SK-N-SH (cell line): ENCODE measurements around the gene LDHA. TPM values are rescaled to one million over a fixed set of nuclear protein-coding genes. Genes with fewer than 3 reads are reported as not detected.

Experiments
- CTCF ChIA-PET: fragments of 300-600, 350-600 bp; formaldehyde crosslinking; extraction: SDS; loops from one replicate; lab custom pipeline; 2021; lab: Yijun Ruan, JAX
- POLR2A ChIA-PET: fragments of 350-600 bp; sonication (Branson Sonifier 250); formaldehyde crosslinking; extraction: SDS; loops from one replicate; lab custom pipeline; 2020; ENCODE audit warnings: antibody characterized with exemption, inconsistent platforms; lab: Yijun Ruan, JAX
- DNase-seq: peaks from one replicate; pipeline ENCODE4 v3.0.0; 2012
- H2AFZ ChIP-seq: fragments of 200-600 bp; sonication (generic); 2 replicates; pipeline ENCODE4 v1.8.1; 2016; ENCODE audit warnings: antibody characterized with exemption, mild to moderate bottlenecking, low read depth
- H3F3A ChIP-seq: fragments of 200-600 bp; sonication (generic); replicated peaks from 2 replicates; pipeline ENCODE3; 2016; ENCODE audit warnings: antibody characterized with exemption, mild to moderate bottlenecking; ENCODE audit not compliant: insufficient read depth
- H3K27ac ChIP-seq, 2 experiments: fragments of 200-500 bp in 1 of 2; fragments of 200-600 bp in 1 of 2; sonication (Bioruptor generic) in 1 of 2; sonication (generic), shearing (Covaris generic) in 1 of 2; 2 replicates each; pipeline versions ENCODE4 v1.5.1 to v1.6.1; 2014 to 2016; ENCODE audit warnings: low read depth in 2 of 2, inconsistent platforms in 1 of 2, low read length in 1 of 2, mild to moderate bottlenecking in 1 of 2, mixed read lengths in 1 of 2
- H3K27me3 ChIP-seq: fragments of 200-600 bp; sonication (generic), shearing (Covaris generic); 2 replicates; pipeline ENCODE4 v1.6.1; 2016; ENCODE audit warnings: mixed run types; ENCODE audit not compliant: insufficient read depth
- H3K36me3 ChIP-seq, 2 experiments: fragments of 200-500 bp in 1 of 2; fragments of 200-600 bp in 1 of 2; sonication (Bioruptor generic) in 1 of 2; sonication (generic) in 1 of 2; replicated peaks in 1 of 2; 2 replicates each; pipeline versions ENCODE3 to v1.5.1; 2014 to 2016; ENCODE audit warnings: low read length in 1 of 2, mild to moderate bottlenecking in 1 of 2; ENCODE audit not compliant: insufficient read depth in 2 of 2, control insufficient read depth in 1 of 2
- H3K4me1 ChIP-seq, 2 experiments: fragments of 200-500 bp in 1 of 2; fragments of 200-600 bp in 1 of 2; sonication (Bioruptor generic) in 1 of 2; sonication (generic), shearing (Covaris generic) in 1 of 2; 2 replicates each; pipeline versions ENCODE4 v1.5.1 to v1.6.1; 2014 to 2016; ENCODE audit warnings: low read depth in 1 of 2, low read length in 1 of 2, mixed run types in 1 of 2; ENCODE audit not compliant: insufficient read depth in 2 of 2, control insufficient read depth in 1 of 2
- H3K4me2 ChIP-seq: fragments of 200-600 bp; sonication (generic), shearing (Covaris generic); 2 replicates; pipeline ENCODE4 v1.6.1; 2017; ENCODE audit warnings: mixed run types
- H3K4me3 ChIP-seq, 2 experiments: fragments of 200-500 bp in 1 of 2; fragments of 200-600 bp in 1 of 2; sonication (Bioruptor generic) in 1 of 2; sonication (generic), shearing (Covaris generic) in 1 of 2; 2 replicates each; pipeline versions ENCODE4 v1.5.1 to v1.8.1; 2014 to 2016; ENCODE audit warnings: low read depth in 2 of 2, inconsistent platforms in 1 of 2, low read length in 1 of 2, mild to moderate bottlenecking in 1 of 2, mixed read lengths in 1 of 2, moderate library complexity in 1 of 2
- H3K79me2 ChIP-seq: fragments of 200-600 bp; sonication (generic); 2 replicates; pipeline ENCODE4 v1.8.1; 2017; ENCODE audit warnings: mild to moderate bottlenecking; ENCODE audit not compliant: insufficient read depth
- H3K9ac ChIP-seq: fragments of 200-600 bp; sonication (generic); 2 replicates; pipeline ENCODE4 v1.6.1; 2017; ENCODE audit warnings: mixed run types
- H3K9me2 ChIP-seq: fragments of 200-600 bp; sonication (generic); 2 replicates; pipeline ENCODE4 v1.6.1; 2017; ENCODE audit warnings: mixed run types
- H3K9me3 ChIP-seq: fragments of 200-600 bp; sonication (generic); 2 replicates; pipeline ENCODE4 v1.6.1; 2017; ENCODE audit warnings: mixed run types, mild to moderate bottlenecking, moderate library complexity
- H4K20me1 ChIP-seq: fragments of 200-600 bp; sonication (generic); 2 replicates; pipeline ENCODE4 v1.6.1; 2017; ENCODE audit warnings: mild to moderate bottlenecking, mixed run types; ENCODE audit not compliant: insufficient read depth
- EP300 ChIP-seq, 2 experiments: IDR thresholded peaks; 2 replicates each; pipeline versions ENCODE4 v1.4.0 to v1.6.1; 2012; ENCODE audit warnings: borderline replicate concordance in 1 of 2, low read depth in 1 of 2, low read length in 1 of 2
- FOXJ3 ChIP-seq: sonication (generic); formaldehyde crosslinking; IDR thresholded peaks from 2 replicates; pipeline ENCODE4 v1.5.1; 2020; ENCODE audit warnings: mild to moderate bottlenecking, missing genetic modification reagents
- JUND ChIP-seq: IDR thresholded peaks from 2 replicates; pipeline ENCODE4 v1.4.0; 2012
- MEF2A ChIP-seq: IDR thresholded peaks from 2 replicates; pipeline ENCODE4 v1.4.0; 2012; ENCODE audit warnings: low read depth, borderline replicate concordance
- POLR2AphosphoS5 ChIP-seq: IDR thresholded peaks from 2 replicates; pipeline ENCODE4 v1.6.1; 2012; ENCODE audit warnings: low read depth, low read length
- RAD21 ChIP-seq: IDR thresholded peaks from 2 replicates; pipeline ENCODE4 v1.6.1; 2012; ENCODE audit warnings: mild to moderate bottlenecking, low read length
- RCOR1 ChIP-seq: fragments of 150-350 bp; IDR thresholded peaks from 2 replicates; pipeline ENCODE4 v1.6.1; 2017; ENCODE audit warnings: antibody characterized with exemption, low read length
- RXRA ChIP-seq: IDR thresholded peaks from 2 replicates; pipeline ENCODE4 v1.4.0; 2012; ENCODE audit warnings: low read depth, mild to moderate bottlenecking, borderline replicate concordance
- SIN3A ChIP-seq: IDR thresholded peaks from 2 replicates; pipeline ENCODE4 v1.6.1; 2012; ENCODE audit warnings: low read depth, mild to moderate bottlenecking, low read length, moderate library complexity, borderline replicate concordance
- TEAD4 ChIP-seq: IDR thresholded peaks from 2 replicates; pipeline ENCODE4 v1.4.0; 2012; ENCODE audit warnings: mild to moderate bottlenecking, borderline replicate concordance; ENCODE audit not compliant: insufficient read depth
- USF2 ChIP-seq: fragments of 150-350 bp; IDR thresholded peaks from 2 replicates; pipeline ENCODE4 v1.6.1; 2017; ENCODE audit warnings: antibody characterized with exemption, low read length, low read depth, borderline replicate concordance
- ZBTB33 ChIP-seq: IDR thresholded peaks from 2 replicates; pipeline ENCODE4 v1.4.0; 2012; ENCODE audit warnings: low read depth, borderline replicate concordance
- WGBS: methylation state at CpG from one replicate; pipeline ENCODE4 v1.1.6; 2017; ENCODE audit warnings: low lambda C conversion rate; 5-methylcytosine and 5-hydroxymethylcytosine counted together
- polyA plus RNA-seq, 3 experiments: library from polyadenylated mRNA; depleted of rRNA; stranded (reverse); fragments of >200 nt; gene quantifications; 2 replicates each; pipeline ENCODE4 v1.2.3, GENCODE V29; 2012
- TF ChIP-seq, protein P1 (sequence below): fragments of 150-350 bp; IDR thresholded peaks from 2 replicates; pipeline ENCODE4 v1.6.1; 2016; ENCODE audit warnings: mild to moderate bottlenecking, low read depth, low read length
- TF ChIP-seq, protein P2 (sequence below): IDR thresholded peaks from 2 replicates; pipeline ENCODE4 v1.4.0; 2012; ENCODE audit warnings: low read depth

LDHA gene
- polyA plus RNA-seq, 1 of the 3 experiments (the other 2 are of a cell fraction), result 524 TPM

DNA sequence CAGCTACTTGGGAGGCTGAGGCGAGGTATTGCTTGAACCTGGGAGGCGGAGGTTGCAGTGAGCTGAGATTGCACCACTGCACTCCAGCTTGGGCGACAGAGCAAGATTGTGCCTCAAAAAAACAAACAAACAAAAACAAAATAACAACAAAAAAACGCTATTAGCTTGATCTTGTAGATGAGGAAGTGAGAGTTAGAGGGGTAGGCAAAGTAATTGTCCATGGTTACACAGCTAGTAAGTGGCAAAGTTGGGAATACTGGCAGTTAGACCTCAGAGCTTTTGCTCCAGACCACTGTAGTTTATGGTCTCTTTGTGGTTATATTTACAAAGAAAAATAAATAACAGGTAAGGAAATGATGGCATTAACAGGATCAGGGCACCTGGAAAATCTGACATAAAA is 32.9 kb downstream of the LDHA start:
- no peak overlapping the region for H3K4me3 ChIP-seq
- CTCF ChIA-PET, result interaction anchor here (0.7 kb wide), 1 partner anchor 1036 kb away, joined by 4 read pairs; no protein-coding TSS in a partner anchor
- H3K4me2 ChIP-seq, result no peak overlapping the region
- H3K27ac ChIP-seq, result no peak overlapping the region
- 64% methylated on average over 4 of the region's 4 CpGs for WGBS
- no peaks in the 10 kb centered on the region for H3K79me2 ChIP-seq
- no peaks in the 10 kb centered on the region for H3F3A ChIP-seq
- no peaks in the 10 kb centered on the region for H3K27me3 ChIP-seq
- no peak for DNase-seq
- no peak overlapping the region for H3K9ac ChIP-seq
- no peaks in the 10 kb centered on the region for H3K4me1 ChIP-seq
- no peak overlapping the region for H2AFZ ChIP-seq
- TF ChIP-seq RCOR1, result no peak
- TF ChIP-seq MEF2A, result no peak
- TF ChIP-seq, all 33 proteins: peak for 0
- POLR2A ChIA-PET, result no interaction called here
- H4K20me1 ChIP-seq, result no peaks in the 10 kb centered on the region
- no peaks in the 10 kb centered on the region for H3K36me3 ChIP-seq
- no peaks in the 10 kb centered on the region for H3K9me3 ChIP-seq
- H3K9me2 ChIP-seq, result no peaks in the 10 kb centered on the region

GRCh38 chr11:18429332-18429731 is 35.0 kb downstream of the LDHA start:
- no peak for DNase-seq
- WGBS, result 86% methylated on average over 5 of the region's 5 CpGs
- Histone ChIP-seq H3K27ac (no peak overlapping the region), H3K9me3 (no peaks in the 10 kb centered on the region), H3K27me3 (no peaks in the 10 kb centered on the region), H3K36me3 (no peaks in the 10 kb centered on the region), H4K20me1 (no peaks in the 10 kb centered on the region), H3K79me2 (no peaks in the 10 kb centered on the region), H3K4me3 (no peak overlapping the region), H3K9me2 (no peaks in the 10 kb centered on the region), H2AFZ (no peak overlapping the region), H3K4me2 (no peak overlapping the region), H3F3A (no peaks in the 10 kb centered on the region), H3K4me1 (no peaks in the 10 kb centered on the region), H3K9ac (no peak overlapping the region)
- POLR2A ChIA-PET, result no interaction called here
- CTCF ChIA-PET, result no interaction called here
- TF ChIP-seq JUND (no peak), RAD21 (no peak), EP300 (IDR thresholded peaks at IDR 0.05; ENCODE audit: borderline replicate concordance in 1 of 2, low read depth in 1 of 2, low read length in 1 of 2) (no peak), USF2 (no peak)

GRCh38 chr11:18438691-18439090 is 44.3 kb downstream of the LDHA start:
- H3K4me2 ChIP-seq, result no peak overlapping the region
- no peak overlapping the region for H2AFZ ChIP-seq
- POLR2A ChIA-PET, result no interaction called here
- no peak overlapping the region for H3K4me3 ChIP-seq
- no peaks in the 10 kb centered on the region for H3K79me2 ChIP-seq
- no peak for DNase-seq
- 48% methylated on average over 2 of the region's 2 CpGs for WGBS
- H3K4me1 ChIP-seq, result no peaks in the 10 kb centered on the region
- H3K36me3 ChIP-seq, result no peaks in the 10 kb centered on the region
- H3K27me3 ChIP-seq, result no peaks in the 10 kb centered on the region
- CTCF ChIA-PET, result no interaction called here
- no peaks in the 10 kb centered on the region for H3K9me3 ChIP-seq
- no peak overlapping the region for H3K9ac ChIP-seq
- TF ChIP-seq RXRA, result no peak
- TF ChIP-seq, protein P1, sequence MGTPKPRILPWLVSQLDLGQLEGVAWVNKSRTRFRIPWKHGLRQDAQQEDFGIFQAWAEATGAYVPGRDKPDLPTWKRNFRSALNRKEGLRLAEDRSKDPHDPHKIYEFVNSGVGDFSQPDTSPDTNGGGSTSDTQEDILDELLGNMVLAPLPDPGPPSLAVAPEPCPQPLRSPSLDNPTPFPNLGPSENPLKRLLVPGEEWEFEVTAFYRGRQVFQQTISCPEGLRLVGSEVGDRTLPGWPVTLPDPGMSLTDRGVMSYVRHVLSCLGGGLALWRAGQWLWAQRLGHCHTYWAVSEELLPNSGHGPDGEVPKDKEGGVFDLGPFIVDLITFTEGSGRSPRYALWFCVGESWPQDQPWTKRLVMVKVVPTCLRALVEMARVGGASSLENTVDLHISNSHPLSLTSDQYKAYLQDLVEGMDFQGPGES, result no peak
- TF ChIP-seq JUND, result no peak
- no peak for TF ChIP-seq ZBTB33
- TF ChIP-seq SIN3A, result no peak
- TF ChIP-seq POLR2AphosphoS5, result no peak
- TF ChIP-seq MEF2A, result no peak
- no peak for TF ChIP-seq FOXJ3 (CRISPR knock-in tag)
- no peak for TF ChIP-seq TEAD4
- TF ChIP-seq, protein P2, sequence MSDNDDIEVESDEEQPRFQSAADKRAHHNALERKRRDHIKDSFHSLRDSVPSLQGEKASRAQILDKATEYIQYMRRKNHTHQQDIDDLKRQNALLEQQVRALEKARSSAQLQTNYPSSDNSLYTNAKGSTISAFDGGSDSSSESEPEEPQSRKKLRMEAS, result no peak
- H3K27ac ChIP-seq, result no peak overlapping the region
- H3F3A ChIP-seq, result no peaks in the 10 kb centered on the region
- H3K9me2 ChIP-seq, result no peaks in the 10 kb centered on the region
- no peaks in the 10 kb centered on the region for H4K20me1 ChIP-seq
